B cell (primary cell): Measurements from ENCODE around the gene CD6. TPM values are rescaled to one million over a fixed set of nuclear protein-coding genes. Genes with fewer than 3 reads are reported as not detected.
"Not testable (repeated sequence)": the region's sequence is repeated elsewhere in the genome, so short reads cannot be mapped to it uniquely, and the experiment has no call there.

Source experiments
- ATAC-seq: fragments of 200-7000 bp; cut with Tn5 transposase; one replicate; pipeline ENCODE4 v1.10.0; 2021; ENCODE audit warnings: low read depth, mild to moderate bottlenecking, moderate number of reproducible peaks, moderate library complexity
- CTCF ChIA-PET: fragments of 350-600 bp; sonication (Branson Sonifier 250); formaldehyde crosslinking; loops from one replicate; lab custom pipeline; 2021; ENCODE audit warnings: antibody characterized with exemption, inconsistent platforms; lab: Charles Lee
- POLR2A ChIA-PET: fragments of 350-600 bp; sonication (Branson Sonifier 250); formaldehyde crosslinking; loops from one replicate; lab custom pipeline; 2021; ENCODE audit warnings: antibody characterized with exemption; lab: Charles Lee
- DNase-seq: peaks from one replicate; pipeline ENCODE4 v3.0.0; 2013
- H2AFZ ChIP-seq: 2 replicates; pipeline ENCODE4 v1.6.1; 2012; ENCODE audit warnings: mild to moderate bottlenecking, low read depth, low read length; ENCODE audit not compliant: insufficient read depth, poor library complexity, severe bottlenecking
- H3K27ac ChIP-seq, 2 donors: 1 replicate in 1 of 2; 2 replicates in 1 of 2; pipeline ENCODE4 v1.5.1; 2012 to 2013; ENCODE audit warnings: low read length in 2 of 2, mild to moderate bottlenecking in 2 of 2, moderate library complexity in 1 of 2
- H3K27me3 ChIP-seq, 4 experiments: fragments of 200-600 bp in 1 of 4; sonication (generic) in 1 of 4; replicated peaks in 1 of 4; 1 replicate in 2 of 4; 2 replicates in 2 of 4; pipeline versions ENCODE4 v1.6.1 to v1.7.0; 2013 to 2016; ENCODE audit warnings: low read length in 3 of 4, mild to moderate bottlenecking in 2 of 4, mixed read lengths in 1 of 4, moderate library complexity in 1 of 4; ENCODE audit not compliant: insufficient read depth in 4 of 4, control insufficient read depth in 3 of 4; ENCODE audit errors: control extremely low read depth in 1 of 4
- H3K36me3 ChIP-seq, 2 experiments: replicated peaks in 1 of 2; 1 replicate in 1 of 2; 2 replicates in 1 of 2; pipeline versions ENCODE4 v1.6.1 to v1.7.1; 2013; ENCODE audit warnings: low read length in 1 of 2; ENCODE audit not compliant: insufficient read depth in 2 of 2, control insufficient read depth in 1 of 2; ENCODE audit errors: control extremely low read depth in 1 of 2, extremely low read depth in 1 of 2
- H3K4me1 ChIP-seq, 2 donors: fragments of 200-600 bp in 1 of 2; sonication (generic) in 1 of 2; 1 replicate in 1 of 2; 2 replicates in 1 of 2; pipeline versions ENCODE4 v1.5.1 to v1.6.1; 2013 to 2017; ENCODE audit warnings: low read length in 2 of 2; ENCODE audit not compliant: control insufficient read depth in 2 of 2, insufficient read depth in 2 of 2
- H3K4me2 ChIP-seq: replicated peaks from 2 replicates; pipeline ENCODE3; 2012; ENCODE audit warnings: mild to moderate bottlenecking, low read depth, low read length; ENCODE audit not compliant: poor library complexity, severe bottlenecking
- H3K4me3 ChIP-seq, 5 experiments: fragments of 200-600 bp in 1 of 5; sonication (generic) in 1 of 5; 1 replicate in 3 of 5; 2 replicates in 2 of 5; pipeline versions ENCODE4 v1.5.1 to v1.7.0; 2011 to 2016; ENCODE audit warnings: low read length in 4 of 5, mild to moderate bottlenecking in 4 of 5, low read depth in 2 of 5, control low read depth in 1 of 5, moderate library complexity in 1 of 5; ENCODE audit not compliant: insufficient read depth in 1 of 5; ENCODE audit errors: control extremely low read depth in 1 of 5, extremely low read depth in 1 of 5
- H3K79me2 ChIP-seq: fragments of 200-600 bp; sonication (generic); one replicate; pipeline ENCODE4 v1.6.0; 2016; ENCODE audit warnings: low read length; ENCODE audit not compliant: control insufficient read depth, insufficient read depth
- H3K9ac ChIP-seq: fragments of 200-600 bp; sonication (generic); 2 replicates; pipeline ENCODE4 v1.6.1; 2017; ENCODE audit warnings: mild to moderate bottlenecking, low read length, moderate library complexity
- H3K9me3 ChIP-seq, 3 donors: one replicate each; pipeline versions ENCODE4 v1.6.1 to v1.7.1; 2013; ENCODE audit warnings: low read length in 2 of 3; ENCODE audit not compliant: control insufficient read depth in 2 of 3, insufficient read depth in 1 of 3; ENCODE audit errors: control extremely low read depth in 1 of 3
- H4K20me1 ChIP-seq: 2 replicates; pipeline ENCODE4 v1.6.0; 2012; ENCODE audit warnings: mild to moderate bottlenecking, low read length; ENCODE audit not compliant: insufficient read depth, control insufficient read depth, poor library complexity, severe bottlenecking
- H3K27ac Mint-ChIP-seq: one replicate; pipeline ENCODE4 v1.8.0; 2021; ENCODE audit warnings: mixed read lengths
- H3K27me3 Mint-ChIP-seq: one replicate; pipeline ENCODE4 v1.8.0; 2021; ENCODE audit warnings: mixed read lengths
- H3K4me1 Mint-ChIP-seq: one replicate; pipeline ENCODE4 v1.8.0; 2021; ENCODE audit warnings: mixed read lengths
- H3K4me3 Mint-ChIP-seq: one replicate; pipeline ENCODE4 v1.8.0; 2021; ENCODE audit warnings: mixed read lengths
- H3K9me3 Mint-ChIP-seq: one replicate; pipeline ENCODE4 v1.8.0; 2022; ENCODE audit warnings: mixed read lengths; ENCODE audit not compliant: insufficient read depth
- CTCF ChIP-seq: fragments of 200-600 bp; IDR thresholded peaks from one replicate; pipeline ENCODE4 v1.8.0; 2022; ENCODE audit warnings: antibody characterized with exemption, mild to moderate bottlenecking
- EZH2 ChIP-seq: IDR thresholded peaks from 2 replicates; pipeline ENCODE4 v1.6.1; 2012; ENCODE audit warnings: borderline replicate concordance, low read depth, mild to moderate bottlenecking, moderate library complexity, low read length; ENCODE audit not compliant: insufficient read depth, poor library complexity, severe bottlenecking
- WGBS: methylation state at CpG from one replicate; pipeline ENCODE4 v1.1.5; 2013; ENCODE audit warnings: missing lambda C conversion rate; ENCODE audit not compliant: insufficient coverage; 5-methylcytosine and 5-hydroxymethylcytosine counted together
- intact Hi-C: fragments of 100-400 bp; cut with micrococcal nuclease; formaldehyde crosslinking; loops from one replicate; pipeline ENCODE4 v1.10.0; 2022
- polyA plus RNA-seq: library from polyadenylated mRNA; depleted of rRNA; stranded (reverse); fragments of >200 nt; gene quantifications from 2 replicates; pipeline ENCODE4 v1.2.3, GENCODE V29; 2012
- total RNA-seq, 2 donors: library from RNA; stranded (reverse); fragments of 120-200 nt in 1 of 2; gene quantifications; 1 replicate in 1 of 2; 2 replicates in 1 of 2; pipeline versions ENCODE4 v1.2.3 to v1.2.4, GENCODE V29; 2013 to 2022

The CD6 gene
- total and polyA plus RNA-seq, 2 donors (not counting 1 experiment from before 2014, with no cell fraction given) = 9.3 to 13.6 TPM

- H3K27ac Mint-ChIP-seq, H3K4me3 ChIP-seq, H3K36me3 ChIP-seq, H3K9ac ChIP-seq, H3K4me3 Mint-ChIP-seq, H4K20me1 ChIP-seq, H3K4me2 ChIP-seq, intact Hi-C loops, H3K27me3 ChIP-seq, H3K9me3 Mint-ChIP-seq, ATAC-seq, H2AFZ ChIP-seq, H3K9me3 ChIP-seq, H3K27ac ChIP-seq, DNase-seq, H3K27me3 Mint-ChIP-seq: not testable (repeated sequence)
- H3K79me2 ChIP-seq = peaks cover 24% of the 10 kb centered on the region
- peaks cover 40 to 44% of the 10 kb centered on the region in 2 donors for H3K4me1 ChIP-seq
- POLR2A ChIA-PET = interaction anchor here (0.6 to 0.9 kb wide), 2 partner anchors 11 to 97 kb away, joined by 3 to 9 read pairs; no protein-coding TSS in a partner anchor
- H3K4me1 Mint-ChIP-seq = peaks cover 50% of the 10 kb centered on the region
- 66% methylated on average over 4 of the region's 13 CpGs for WGBS
- CTCF ChIA-PET = interaction anchor here (0.8 kb wide), 1 partner anchor 213 kb away, joined by 5 read pairs; no protein-coding TSS in a partner anchor
Measured at GRCh38 chr11:60974316-60974715, 2.8 kb downstream of the CD6 start.

- Histone ChIP-seq H3K4me1 (peaks cover 40 to 44% of the 10 kb centered on the region in 2 donors), H4K20me1 (no peaks in the 10 kb centered on the region), H3K9me3 (no peaks in the 10 kb centered on the region), H3K79me2 (peaks cover 24% of the 10 kb centered on the region), H3K27me3 (no peaks in the 10 kb centered on the region), H3K27ac (no peak overlapping the region), H3K36me3 (no peaks in the 10 kb centered on the region), H3K9ac (no peak overlapping the region), H3K4me2 (no peak overlapping the region), H3K4me3 (no peak overlapping the region), H2AFZ (no peak overlapping the region)
- POLR2A ChIA-PET = interaction anchor here (0.9 kb wide), 1 partner anchor 96 kb away, joined by 3 read pairs; no protein-coding TSS in a partner anchor
- no peak for DNase-seq
- H3K9me3 Mint-ChIP-seq = no peaks in the 10 kb centered on the region
- CTCF ChIA-PET = no interaction called here
- no peak overlapping the region for H3K4me3 Mint-ChIP-seq
- intact Hi-C loops = no loop called here
- ATAC-seq = no peak
- no peak for TF ChIP-seq CTCF
- TF ChIP-seq EZH2 = no peak
- WGBS = 83% methylated on average over 2 of the region's 6 CpGs
- peaks cover 50% of the 10 kb centered on the region for H3K4me1 Mint-ChIP-seq
- no peaks in the 10 kb centered on the region for H3K27me3 Mint-ChIP-seq
- no peak overlapping the region for H3K27ac Mint-ChIP-seq
Measured at GRCh38 chr11:60974726-60975125, 3.2 kb downstream of the CD6 start.
